Measurements from ENCODE around the gene PLEKHH1.

The PLEKHH1 gene

DNA sequence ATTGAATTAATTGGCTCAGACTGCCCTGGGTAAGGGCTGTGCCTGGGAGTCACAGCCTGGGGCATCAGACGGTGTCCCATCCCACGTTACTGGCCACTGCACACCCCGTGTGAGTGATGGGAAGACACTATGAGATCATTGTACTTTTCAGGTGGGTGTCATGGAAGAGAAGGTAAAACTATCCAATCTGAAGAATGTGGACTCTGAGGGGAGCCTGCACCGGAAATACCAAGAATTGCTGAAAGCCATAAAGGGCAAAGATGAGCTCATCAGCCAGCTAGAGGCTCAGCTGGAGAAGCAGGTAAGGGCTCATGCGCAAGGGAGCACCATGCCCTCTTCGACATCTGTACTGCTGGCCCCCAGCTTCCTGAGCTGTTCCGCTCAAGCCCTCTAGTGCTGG, 24.0 kb downstream of the PLEKHH1 start:
- TF ChIP-seq, protein P1, sequence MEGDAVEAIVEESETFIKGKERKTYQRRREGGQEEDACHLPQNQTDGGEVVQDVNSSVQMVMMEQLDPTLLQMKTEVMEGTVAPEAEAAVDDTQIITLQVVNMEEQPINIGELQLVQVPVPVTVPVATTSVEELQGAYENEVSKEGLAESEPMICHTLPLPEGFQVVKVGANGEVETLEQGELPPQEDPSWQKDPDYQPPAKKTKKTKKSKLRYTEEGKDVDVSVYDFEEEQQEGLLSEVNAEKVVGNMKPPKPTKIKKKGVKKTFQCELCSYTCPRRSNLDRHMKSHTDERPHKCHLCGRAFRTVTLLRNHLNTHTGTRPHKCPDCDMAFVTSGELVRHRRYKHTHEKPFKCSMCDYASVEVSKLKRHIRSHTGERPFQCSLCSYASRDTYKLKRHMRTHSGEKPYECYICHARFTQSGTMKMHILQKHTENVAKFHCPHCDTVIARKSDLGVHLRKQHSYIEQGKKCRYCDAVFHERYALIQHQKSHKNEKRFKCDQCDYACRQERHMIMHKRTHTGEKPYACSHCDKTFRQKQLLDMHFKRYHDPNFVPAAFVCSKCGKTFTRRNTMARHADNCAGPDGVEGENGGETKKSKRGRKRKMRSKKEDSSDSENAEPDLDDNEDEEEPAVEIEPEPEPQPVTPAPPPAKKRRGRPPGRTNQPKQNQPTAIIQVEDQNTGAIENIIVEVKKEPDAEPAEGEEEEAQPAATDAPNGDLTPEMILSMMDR (IDR thresholded peaks at IDR 0.05; ENCODE audit: low read depth, low read length, missing control alignments), result no peak
- no peak overlapping the region for H3K4me3 ChIP-seq (replicated peaks; ENCODE audit: low read depth, low read length)
- no peak for DNase-seq (ENCODE audit: extremely low read depth, low read depth)

DNA sequence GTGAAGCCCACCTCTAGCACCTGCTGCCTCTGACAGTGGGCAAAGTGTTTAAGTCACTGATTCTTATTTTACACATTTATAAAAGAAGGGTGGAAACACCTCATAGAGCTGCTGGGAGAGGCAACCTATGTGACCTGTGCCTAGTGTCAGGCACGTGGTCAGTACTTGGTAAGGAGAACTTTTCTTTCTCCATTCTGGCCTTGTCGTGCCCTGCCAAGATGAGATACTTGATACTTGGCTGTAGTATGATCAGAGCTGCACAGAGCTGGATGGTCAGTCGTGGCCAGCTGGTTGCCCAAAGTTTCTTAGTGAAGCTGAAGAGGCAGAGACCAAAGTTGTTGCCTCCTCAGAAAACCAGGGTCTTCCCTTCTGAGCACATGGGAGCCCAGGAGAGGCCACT, 24.6 kb downstream of the PLEKHH1 start:
- TF ChIP-seq, protein P1 (IDR thresholded peaks at IDR 0.05; ENCODE audit: low read depth, low read length, missing control alignments), result no peak
- H3K4me3 ChIP-seq (replicated peaks; ENCODE audit: low read depth, low read length), result no peak overlapping the region
- no peak for DNase-seq (ENCODE audit: extremely low read depth, low read depth)

DNA sequence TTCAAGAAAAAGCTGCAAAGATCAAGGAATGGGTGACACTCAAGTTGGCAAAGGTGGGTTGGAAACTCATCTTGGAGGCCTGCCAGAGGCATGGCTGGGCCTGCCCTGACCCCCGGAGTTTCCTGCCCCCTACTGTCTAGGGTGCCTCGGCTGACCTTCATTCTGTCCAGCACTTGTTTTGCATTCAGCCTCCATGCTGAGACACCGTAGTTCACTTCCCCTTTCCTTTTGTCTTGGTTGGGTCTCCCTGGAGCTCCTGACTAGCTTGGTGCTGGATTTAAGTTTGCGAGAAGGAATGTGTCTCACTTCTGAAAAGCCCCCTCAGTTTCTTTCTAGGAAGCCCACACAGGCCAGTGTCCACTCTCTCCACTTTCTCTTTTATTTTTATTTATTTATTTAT, 26.5 kb downstream of the PLEKHH1 start:
- no peak for DNase-seq (ENCODE audit: extremely low read depth, low read depth)
- no peak overlapping the region for H3K4me3 ChIP-seq (replicated peaks; ENCODE audit: low read depth, low read length)
- TF ChIP-seq, protein P1 (IDR thresholded peaks at IDR 0.05; ENCODE audit: low read depth, low read length, missing control alignments), result no peak

DNA sequence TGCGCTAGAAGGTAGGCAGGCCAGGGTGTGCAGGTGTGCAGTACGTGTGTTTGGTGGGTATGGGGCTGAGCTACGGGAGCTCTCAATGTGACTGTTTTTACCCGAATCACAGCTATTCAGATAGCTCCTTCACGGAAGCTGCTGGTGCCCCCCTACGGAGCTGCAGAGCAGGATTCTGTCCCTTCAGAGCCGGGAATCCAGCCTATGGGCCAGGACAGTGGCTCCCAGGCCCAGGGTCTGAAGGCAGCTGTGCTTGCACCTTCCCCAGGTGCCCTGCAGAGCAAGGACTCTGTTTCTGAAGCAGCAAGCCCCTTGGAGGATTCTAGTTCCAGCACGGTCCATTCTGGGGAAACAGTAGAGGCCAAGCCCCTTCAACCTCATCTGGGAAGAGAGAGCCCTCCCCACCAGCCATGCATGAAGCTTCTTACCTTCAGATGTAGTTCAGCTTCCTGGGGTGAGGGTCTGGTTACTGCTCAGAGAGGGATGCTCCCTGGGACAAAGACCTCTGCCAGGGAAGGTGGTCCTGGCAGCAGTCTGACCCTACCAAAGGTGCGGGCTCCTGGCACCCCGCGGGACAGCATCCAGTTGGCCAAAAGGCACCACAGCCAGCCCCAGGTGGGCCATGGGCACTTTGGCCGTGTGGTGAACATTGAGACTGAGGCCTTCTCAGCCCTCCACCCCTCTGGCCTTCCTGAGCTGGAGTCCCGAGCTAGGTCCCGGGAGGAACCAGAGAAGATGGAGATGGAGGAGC, 29.1 kb downstream of the PLEKHH1 start:
- no peak for DNase-seq (ENCODE audit: extremely low read depth, low read depth)
- TF ChIP-seq, protein P1 (IDR thresholded peaks at IDR 0.05; ENCODE audit: low read depth, low read length, missing control alignments), result no peak
- no peak overlapping the region for H3K4me3 ChIP-seq (replicated peaks; ENCODE audit: low read depth, low read length)

DNA sequence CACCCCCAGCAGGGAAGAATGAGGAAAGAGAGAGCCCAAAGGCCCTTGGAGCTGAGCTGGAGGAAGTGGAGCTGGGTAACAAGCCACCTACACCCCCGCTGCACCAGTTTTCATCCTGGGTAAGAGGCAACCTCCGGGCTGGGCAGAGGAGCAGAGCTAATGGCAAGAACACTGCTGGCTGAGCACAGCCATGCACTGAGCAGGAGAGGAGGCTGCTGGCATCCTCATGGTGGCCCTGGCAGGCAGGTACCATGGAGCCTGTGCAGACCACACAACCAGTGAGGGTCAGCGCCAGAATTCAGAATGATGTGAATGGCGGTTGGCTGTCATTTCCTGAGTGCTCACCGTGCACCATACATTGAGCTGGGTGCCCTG, 29.7 kb downstream of the PLEKHH1 start:
- TF ChIP-seq, protein P1 (IDR thresholded peaks at IDR 0.05; ENCODE audit: low read depth, low read length, missing control alignments), result no peak
- no peak for DNase-seq (ENCODE audit: extremely low read depth, low read depth)
- no peak overlapping the region for H3K4me3 ChIP-seq (replicated peaks; ENCODE audit: low read depth, low read length)

DNA sequence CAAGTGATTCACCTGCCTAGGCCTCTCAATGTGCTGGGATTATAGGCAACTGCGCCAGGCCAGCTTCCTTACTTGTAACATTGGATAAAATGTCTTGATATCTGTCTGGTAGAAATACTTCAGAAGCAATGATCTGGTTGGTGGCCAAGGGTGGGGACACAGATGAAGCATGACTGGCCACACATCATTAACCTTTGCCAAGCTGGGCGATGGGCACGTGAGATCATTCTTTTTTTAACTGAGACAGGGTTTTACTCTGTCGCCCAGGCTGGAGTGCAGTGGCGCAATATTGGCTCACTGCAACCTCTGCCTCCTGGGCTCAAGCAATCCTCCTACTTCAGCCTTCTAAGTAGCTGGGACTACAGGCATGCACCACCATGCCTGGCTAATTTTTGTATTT, 31.1 kb downstream of the PLEKHH1 start:
- DNase-seq (ENCODE audit: extremely low read depth, low read depth), result no peak
- TF ChIP-seq, protein P1 (IDR thresholded peaks at IDR 0.05; ENCODE audit: low read depth, low read length, missing control alignments), result no peak
- no peak overlapping the region for H3K4me3 ChIP-seq (replicated peaks; ENCODE audit: low read depth, low read length)

DNA sequence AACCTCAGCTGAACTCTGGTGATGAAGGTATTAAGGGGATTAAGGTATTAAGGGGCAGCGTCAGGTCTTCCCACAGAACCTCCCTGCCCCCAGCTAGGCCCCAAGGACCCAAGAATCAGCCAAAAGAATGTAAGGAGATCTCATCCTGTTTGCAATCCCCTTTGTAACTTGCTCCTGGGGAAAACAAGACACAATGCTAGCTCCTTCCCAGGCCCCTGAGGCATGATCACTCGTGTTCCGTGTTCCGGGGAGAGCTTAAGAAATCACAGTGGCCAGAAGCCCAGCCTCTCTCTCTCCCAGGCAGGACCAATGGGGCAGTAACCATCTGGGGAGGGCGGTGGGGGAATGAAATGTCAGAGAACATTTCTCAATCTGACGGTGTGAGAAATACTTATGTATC, 33.8 kb downstream of the PLEKHH1 start:
- no peak overlapping the region for H3K4me3 ChIP-seq (replicated peaks; ENCODE audit: low read depth, low read length)
- TF ChIP-seq, protein P1 (IDR thresholded peaks at IDR 0.05; ENCODE audit: low read depth, low read length, missing control alignments), result no peak
- no peak for DNase-seq (ENCODE audit: extremely low read depth, low read depth)
